SK-N-MC (cell line): ENCODE data around the gene TLR9.

Experiments used
- DNase-seq: peaks from one replicate; pipeline ENCODE4 v3.0.0-alpha.2; 2011; ENCODE audit warnings: low read depth, low spot score
- H3K27ac ChIP-seq: fragments of 200-600 bp; sonication (generic); 2 replicates; pipeline ENCODE4 v1.5.1; 2016; ENCODE audit warnings: mixed run types
- H3K36me3 ChIP-seq: fragments of 200-600 bp; sonication (generic); 2 replicates; pipeline ENCODE4 v1.6.1; 2017; ENCODE audit warnings: antibody characterized with exemption, low read length, mixed read lengths; ENCODE audit not compliant: insufficient read depth
- H3K4me3 ChIP-seq: fragments of 200-600 bp; sonication (generic); 2 replicates; pipeline ENCODE4 v1.5.1; 2016
- H3K9ac ChIP-seq: fragments of 200-600 bp; sonication (generic); 2 replicates; pipeline ENCODE4 v1.8.0; 2017; ENCODE audit warnings: mixed run types, mixed read lengths; ENCODE audit not compliant: insufficient read length
- H3K9me3 ChIP-seq: fragments of 200-600 bp; sonication (generic); 2 replicates; pipeline ENCODE4 v1.6.1; 2017; ENCODE audit warnings: low read depth, mild to moderate bottlenecking, antibody characterized with exemption, low read length, moderate library complexity, mixed read lengths
- EZH2 ChIP-seq: fragments of 200-600 bp; sonication (generic); IDR thresholded peaks from one replicate; pipeline ENCODE4 v1.6.1; 2017; ENCODE audit warnings: antibody characterized with exemption
- FOXP2 ChIP-seq: optimal IDR thresholded peaks from 2 replicates; pipeline ENCODE3; 2011; ENCODE audit warnings: mild to moderate bottlenecking, moderate library complexity; ENCODE audit not compliant: insufficient read depth; ENCODE audit errors: extremely low read length, control extremely low read depth
- POLR2AphosphoS5 ChIP-seq: IDR thresholded peaks from 2 replicates; pipeline ENCODE4 v1.6.1; 2012; ENCODE audit warnings: mild to moderate bottlenecking, low read depth, low read length, borderline replicate concordance

Gene TLR9

DNA sequence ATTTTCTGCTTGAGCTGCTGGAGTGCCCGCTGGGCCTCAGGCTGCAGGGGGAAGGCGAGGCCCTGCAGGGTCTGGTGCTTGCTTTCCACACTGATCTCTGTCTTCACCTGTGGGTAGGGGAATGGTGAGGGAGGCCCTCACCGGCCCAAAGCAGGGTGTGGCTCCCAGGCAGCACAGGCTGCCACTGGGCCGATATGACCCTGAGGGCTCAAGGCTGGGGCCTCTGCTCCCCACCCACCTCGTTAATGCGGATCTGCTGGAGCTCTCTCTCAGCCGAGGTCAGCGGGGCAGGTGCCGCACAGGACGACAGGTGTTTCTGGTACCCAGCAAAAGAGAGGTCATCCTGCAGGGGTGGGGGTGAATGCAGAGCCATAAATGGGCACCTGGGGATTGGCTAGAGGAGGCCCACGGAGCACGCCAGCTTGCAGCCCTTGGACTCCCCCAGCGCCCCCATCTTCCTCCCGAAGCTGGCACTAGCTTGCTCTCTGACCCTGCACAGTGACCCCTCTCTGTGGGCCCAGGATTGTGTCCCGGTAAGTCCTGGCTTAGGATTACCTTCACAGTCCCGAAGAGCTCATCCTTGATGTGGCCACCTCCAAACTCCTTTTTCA is 5.5 kb upstream of the TLR9 start:
- no peak overlapping the region for H3K4me3 ChIP-seq
- no peaks in the 10 kb centered on the region for H3K9me3 ChIP-seq
- no peaks in the 10 kb centered on the region; the same call in 1 of the 2 replicates for H3K36me3 ChIP-seq
- H3K27ac ChIP-seq, result no peak overlapping the region
- no peak for TF ChIP-seq POLR2AphosphoS5
- no peak for TF ChIP-seq FOXP2
- no peak for TF ChIP-seq EZH2
- no peak for DNase-seq
- no peak overlapping the region for H3K9ac ChIP-seq

DNA sequence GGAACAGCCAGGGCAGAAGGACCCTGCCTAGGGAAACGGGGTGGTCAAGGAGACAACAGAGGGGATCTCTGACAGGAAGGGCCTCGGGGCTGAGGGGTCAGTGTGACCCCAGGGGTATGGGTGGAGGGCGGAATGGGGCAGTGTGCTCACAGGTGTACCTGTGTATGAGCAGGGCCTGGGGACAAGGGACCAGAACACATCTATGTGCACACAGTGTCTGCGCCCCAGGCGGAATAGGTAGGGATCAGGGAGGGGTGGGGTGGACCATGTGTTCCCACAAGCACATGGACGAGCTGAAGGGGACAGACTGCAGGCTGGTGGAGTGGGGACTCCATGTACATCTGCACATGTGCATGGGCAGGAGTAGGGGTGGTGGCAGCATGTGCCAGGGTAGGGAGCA is 5.0 kb upstream of the TLR9 start:
- DNase-seq, result no peak
- Histone ChIP-seq H3K36me3 (no peaks in the 10 kb centered on the region; the same call in 1 of the 2 replicates), H3K9ac (no peak overlapping the region), H3K9me3 (no peaks in the 10 kb centered on the region), H3K27ac (no peak overlapping the region), H3K4me3 (no peak overlapping the region)
- no peak for TF ChIP-seq POLR2AphosphoS5
- TF ChIP-seq FOXP2, result no peak
- no peak for TF ChIP-seq EZH2

GRCh38 chr3:52229656-52230055 is 4.2 kb upstream of the TLR9 start:
- DNase-seq, result no peak
- Histone ChIP-seq H3K9ac (no peak overlapping the region), H3K27ac (no peak overlapping the region), H3K4me3 (no peak overlapping the region), H3K9me3 (no peaks in the 10 kb centered on the region), H3K36me3 (no peaks in the 10 kb centered on the region; the same call in 1 of the 2 replicates)
- TF ChIP-seq EZH2 (no peak), POLR2AphosphoS5 (no peak), FOXP2 (no peak)

DNA sequence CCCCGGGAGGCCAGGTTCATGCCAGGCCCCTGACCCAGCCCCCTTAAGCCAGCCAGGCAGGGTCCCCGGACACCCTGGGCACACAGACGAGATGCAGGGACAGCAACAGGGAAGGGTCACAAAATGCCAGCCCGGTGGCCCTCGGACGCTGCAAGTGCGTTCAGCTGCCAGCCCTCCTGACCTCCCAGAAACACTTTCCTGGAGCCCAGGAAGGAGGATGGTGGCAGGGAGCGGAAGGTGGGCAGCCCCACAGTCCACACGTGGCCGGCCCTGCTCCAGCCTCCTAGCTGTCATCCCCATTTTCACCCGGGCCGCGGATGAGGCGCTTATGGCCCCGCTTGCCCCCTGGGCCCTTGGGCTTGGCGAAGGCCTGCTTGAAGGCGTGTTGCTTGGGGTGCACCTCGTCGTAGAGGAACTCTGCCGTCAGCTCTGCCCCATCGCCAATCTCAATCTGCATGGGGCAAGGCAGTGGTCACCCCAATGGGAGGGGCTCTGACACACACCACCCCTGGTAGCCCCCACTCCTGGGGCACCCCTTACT is 3.4 kb upstream of the TLR9 start:
- Histone ChIP-seq H3K36me3 (no peaks in the 10 kb centered on the region; the same call in 1 of the 2 replicates), H3K9me3 (no peaks in the 10 kb centered on the region), H3K27ac (no peak overlapping the region), H3K9ac (no peak overlapping the region), H3K4me3 (no peak overlapping the region)
- no peak for DNase-seq
- TF ChIP-seq EZH2 (no peak), POLR2AphosphoS5 (no peak), FOXP2 (no peak)

GRCh38 chr3:52228266-52228665 is 2.8 kb upstream of the TLR9 start:
- Histone ChIP-seq H3K9ac (no peak overlapping the region), H3K36me3 (no peaks in the 10 kb centered on the region; the same call in 1 of the 2 replicates), H3K27ac (no peak overlapping the region), H3K4me3 (no peak overlapping the region), H3K9me3 (no peaks in the 10 kb centered on the region)
- no peak for DNase-seq
- TF ChIP-seq EZH2 (no peak), FOXP2 (no peak), POLR2AphosphoS5 (no peak)

DNA sequence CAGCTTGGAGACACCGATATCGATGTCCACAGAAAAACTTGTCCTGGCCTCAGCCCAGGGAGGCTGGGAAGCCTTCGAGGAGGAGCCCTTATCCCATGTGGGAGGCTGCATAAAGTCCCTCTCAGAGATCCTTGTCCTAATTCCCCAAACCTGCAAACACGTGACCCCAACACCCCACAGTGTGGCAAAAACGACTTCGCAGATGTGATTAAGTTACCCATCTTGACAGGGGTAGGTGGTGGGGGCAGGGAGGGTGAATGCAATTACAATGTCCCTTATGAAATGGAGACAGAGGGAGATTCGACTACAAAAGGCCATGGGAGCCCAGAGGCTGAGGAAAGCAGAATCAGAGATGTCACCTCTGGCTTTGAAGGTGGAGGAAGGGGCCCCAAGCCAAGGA is 2.3 kb upstream of the TLR9 start:
- no peak overlapping the region for H3K27ac ChIP-seq
- no peak for DNase-seq
- H3K9me3 ChIP-seq, result no peaks in the 10 kb centered on the region
- no peaks in the 10 kb centered on the region; the same call in 1 of the 2 replicates for H3K36me3 ChIP-seq
- H3K4me3 ChIP-seq, result no peak overlapping the region
- no peak for TF ChIP-seq EZH2
- no peak overlapping the region for H3K9ac ChIP-seq

DNA sequence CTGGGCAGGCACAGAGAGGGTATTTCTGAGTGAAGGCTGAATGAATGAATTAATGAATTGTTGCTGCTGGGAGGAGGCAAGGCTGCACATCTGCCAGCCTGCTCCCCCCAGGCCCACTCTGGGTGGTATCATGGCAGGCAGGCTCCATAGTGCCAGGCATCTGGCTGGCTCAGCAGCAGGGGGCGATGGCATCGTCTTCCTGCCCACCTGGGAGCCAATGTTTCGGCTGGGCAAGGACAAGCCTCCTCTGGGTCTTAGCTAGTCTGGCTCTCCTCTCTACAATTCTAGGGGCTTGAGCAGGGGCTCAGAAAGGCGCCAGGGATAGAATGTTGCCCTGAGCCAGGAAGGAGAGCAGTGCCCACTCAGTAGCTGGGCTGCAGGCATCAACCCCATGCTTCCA is 1.7 kb upstream of the TLR9 start:
- no peak for TF ChIP-seq FOXP2
- TF ChIP-seq EZH2, result no peak
- TF ChIP-seq POLR2AphosphoS5, result no peak
- DNase-seq, result no peak
- H3K27ac ChIP-seq, result no peak overlapping the region
- no peak overlapping the region for H3K4me3 ChIP-seq
- H3K9ac ChIP-seq, result no peak overlapping the region
- H3K36me3 ChIP-seq, result no peaks in the 10 kb centered on the region; the same call in 1 of the 2 replicates
- no peaks in the 10 kb centered on the region for H3K9me3 ChIP-seq

GRCh38 chr3:52226229-52226817 is 878 bp upstream of the TLR9 start:
- DNase-seq, result no peak
- H3K9ac ChIP-seq, result no peak overlapping the region
- H3K27ac ChIP-seq, result no peak overlapping the region

More at GRCh38 chr3:52226229-52226817, 878 bp upstream of the TLR9 start:
- Histone ChIP-seq H3K4me3 (no peak overlapping the region), H3K9me3 (no peaks in the 10 kb centered on the region), H3K36me3 (no peaks in the 10 kb centered on the region; the same call in 1 of the 2 replicates)
- TF ChIP-seq POLR2AphosphoS5, result no peak
- TF ChIP-seq EZH2, result no peak
- no peak for TF ChIP-seq FOXP2
